D341Med (cell line): Measurements from ENCODE around the gene PITPNM1.
"Not testable (repeated sequence)": the region's sequence is repeated elsewhere in the genome, so short reads cannot be mapped to it uniquely, and the experiment has no call there.

Experiments used
- DNase-seq: peaks from one replicate; pipeline ENCODE4 v3.0.0; 2012; ENCODE audit warnings: low spot score

The PITPNM1 gene

GRCh38 chr11:67489885-67490726, 15.1 kb downstream of the PITPNM1 start:
- peak; percentile 18 for DNase-seq

- DNase-seq = peak; percentile 11
Measured at GRCh38 chr11:67489203-67489884, 15.8 kb downstream of the PITPNM1 start.

- no peak for DNase-seq
Measured at GRCh38 chr11:67486481-67487195, 18.5 kb downstream of the PITPNM1 start.

GRCh38 chr11:67485873-67486361, 19.2 kb downstream of the PITPNM1 start:
- DNase-seq = not testable (repeated sequence)

GRCh38 chr11:67484847-67485311, 20.3 kb downstream of the PITPNM1 start:
- DNase-seq = no peak

GRCh38 chr11:67483831-67484665, 21.1 kb downstream of the PITPNM1 start:
- no peak for DNase-seq

GRCh38 chr11:67482827-67483798, 22.1 kb downstream of the PITPNM1 start, which contains the start of gene AIP:
AIP (plus strand) TSS chr11:67483026; CDS start chr11:67483159, 133 bp downstream.
- peak; percentile 97 for DNase-seq

GRCh38 chr11:67482275-67482826, 22.8 kb downstream of the PITPNM1 start:
- DNase-seq = no peak

- DNase-seq = not testable (repeated sequence)
Measured at GRCh38 chr11:67477344-67478050, 27.7 kb downstream of the PITPNM1 start.

- not testable (repeated sequence) for DNase-seq
Measured at GRCh38 chr11:67476692-67477091, 28.5 kb downstream of the PITPNM1 start.

GRCh38 chr11:67472882-67473281, 32.3 kb downstream of the PITPNM1 start:
- no peak for DNase-seq

GRCh38 chr11:67470337-67471002, 34.7 kb downstream of the PITPNM1 start:
- no peak for DNase-seq

- no peak for DNase-seq
Measured at GRCh38 chr11:67469508-67469811, 35.7 kb downstream of the PITPNM1 start.

- peak; percentile 98 for DNase-seq
Measured at GRCh38 chr11:67468759-67469507, 36.2 kb downstream of the PITPNM1 start, which contains the start of gene TMEM134. TMEM134 (minus strand) TSS chr11:67469251; CDS start chr11:67469192, 59 bp downstream.

- no peak for DNase-seq
Measured at GRCh38 chr11:67468456-67468758, 36.8 kb downstream of the PITPNM1 start.

- no peak for DNase-seq
Measured at GRCh38 chr11:67468056-67468455, 37.1 kb downstream of the PITPNM1 start.

- DNase-seq = no peak
Measured at GRCh38 chr11:67466962-67467771, 38.0 kb downstream of the PITPNM1 start.
